ENCODE data around the gene KCNC2.

GRCh38 chr12:75177997-75178396, 31.6 kb downstream of the KCNC2 start:
- TF ChIP-seq CTCF (conservative IDR thresholded peaks at IDR 0.05 in 1 of 2, IDR thresholded peaks at IDR 0.05 in 1 of 2; ENCODE audit: extremely low read depth in 1 of 2, insufficient read depth in 1 of 2, low read depth in 1 of 2, low read length in 2 of 2) (no peak), EZH2 (IDR thresholded peaks at IDR 0.05; ENCODE audit: borderline replicate concordance, low read length) (no peak)

Measured in mammary epithelial cell (primary cell).